Neuronal stem cell (in vitro differentiated cells): Measurements from ENCODE around the gene XYLT1.

Source experiments
- DNase-seq: peaks from one replicate; pipeline ENCODE4 v3.0.0-alpha.2; 2013; ENCODE audit warnings: low spot score
- H2AFZ ChIP-seq: one replicate; pipeline ENCODE4 v1.6.1; 2013; ENCODE audit warnings: mild to moderate bottlenecking, low read length, inconsistent platforms
- H2AK5ac ChIP-seq: 2 replicates; pipeline ENCODE4 v1.6.1; 2013; ENCODE audit warnings: low read depth, mild to moderate bottlenecking, inconsistent platforms, low read length, moderate library complexity, mixed read lengths
- H2BK120ac ChIP-seq: 2 replicates; pipeline ENCODE4 v1.6.1; 2013; ENCODE audit warnings: low read depth, mild to moderate bottlenecking, inconsistent platforms, low read length, moderate library complexity, mixed read lengths
- H2BK12ac ChIP-seq: one replicate; pipeline ENCODE4 v1.6.1; 2013; ENCODE audit warnings: low read length, inconsistent platforms
- H2BK15ac ChIP-seq: 2 replicates; pipeline ENCODE4 v1.6.1; 2013; ENCODE audit warnings: mild to moderate bottlenecking, low read length, inconsistent platforms, mixed read lengths
- H2BK5ac ChIP-seq: one replicate; pipeline ENCODE4 v1.6.1; 2013; ENCODE audit warnings: inconsistent platforms, mild to moderate bottlenecking, low read length, moderate library complexity
- H3K14ac ChIP-seq: one replicate; pipeline ENCODE4 v1.6.1; 2013; ENCODE audit warnings: low read length, inconsistent platforms
- H3K18ac ChIP-seq: 2 replicates; pipeline ENCODE4 v1.6.1; 2013; ENCODE audit warnings: low read length, inconsistent platforms
- H3K23ac ChIP-seq: 2 replicates; pipeline ENCODE4 v1.6.1; 2013; ENCODE audit warnings: low read depth, mild to moderate bottlenecking, mixed read lengths, low read length, inconsistent platforms; ENCODE audit not compliant: poor library complexity
- H3K27ac ChIP-seq: replicated peaks from 3 replicates; pipeline ENCODE4 v1.5.1; 2013; ENCODE audit warnings: low read length, inconsistent platforms
- H3K27me3 ChIP-seq, 3 experiments: 2 replicates each; pipeline ENCODE4 v1.6.1; 2013; ENCODE audit warnings: low read length in 3 of 3, mild to moderate bottlenecking in 2 of 3, inconsistent platforms in 1 of 3, low read depth in 1 of 3, mixed read lengths in 1 of 3, moderate library complexity in 1 of 3; ENCODE audit not compliant: control insufficient read depth in 3 of 3, insufficient read depth in 3 of 3
- H3K36me3 ChIP-seq, 2 donors: replicated peaks in 1 of 2; 2 replicates each; pipeline ENCODE4 v1.6.1; 2013; ENCODE audit warnings: low read length in 2 of 2; ENCODE audit not compliant: control insufficient read depth in 2 of 2, insufficient read depth in 2 of 2
- H3K4ac ChIP-seq: 2 replicates; pipeline ENCODE4 v1.6.1; 2013; ENCODE audit warnings: inconsistent platforms, mild to moderate bottlenecking, low read length, moderate library complexity
- H3K4me1 ChIP-seq, 2 donors: 1 replicate in 1 of 2; 2 replicates in 1 of 2; pipeline ENCODE4 v1.6.1; 2013; ENCODE audit warnings: low read length in 2 of 2, low read depth in 1 of 2; ENCODE audit not compliant: control insufficient read depth in 2 of 2, insufficient read depth in 1 of 2
- H3K4me2 ChIP-seq: one replicate; pipeline ENCODE4 v1.6.1; 2013; ENCODE audit warnings: mild to moderate bottlenecking, low read length, inconsistent platforms; ENCODE audit not compliant: insufficient read depth, poor library complexity, severe bottlenecking
- H3K4me3 ChIP-seq, 2 donors: 2 replicates each; pipeline ENCODE4 v1.5.1; 2013; ENCODE audit warnings: low read length in 2 of 2, mild to moderate bottlenecking in 2 of 2, inconsistent platforms in 1 of 2, moderate library complexity in 1 of 2
- H3K79me1 ChIP-seq: one replicate; pipeline ENCODE4 v1.6.1; 2013; ENCODE audit warnings: low read depth, mild to moderate bottlenecking, inconsistent platforms, low read length, moderate library complexity
- H3K9ac ChIP-seq: one replicate; pipeline ENCODE4 v1.6.1; 2013; ENCODE audit warnings: mild to moderate bottlenecking, low read depth, low read length, inconsistent platforms; ENCODE audit not compliant: poor library complexity
- H3K9me3 ChIP-seq, 2 donors: replicated peaks in 1 of 2; 2 replicates each; pipeline versions ENCODE3 to v1.6.1; 2013; ENCODE audit warnings: low read length in 2 of 2, mild to moderate bottlenecking in 2 of 2, inconsistent platforms in 1 of 2, low read depth in 1 of 2, mixed read lengths in 1 of 2, moderate library complexity in 1 of 2; ENCODE audit not compliant: control insufficient read depth in 2 of 2, insufficient read depth in 1 of 2
- H4K8ac ChIP-seq: one replicate; pipeline ENCODE4 v1.6.1; 2013; ENCODE audit warnings: low read depth, mild to moderate bottlenecking, inconsistent platforms, low read length, moderate library complexity
- H4K91ac ChIP-seq: one replicate; pipeline ENCODE4 v1.6.1; 2013; ENCODE audit warnings: low read length, low read depth, mild to moderate bottlenecking, inconsistent platforms; ENCODE audit not compliant: poor library complexity
- WGBS, 2 donors: extraction: QIAGEN DNeasy Blood & Tissue Kit; methylation state at CpG; one replicate each; pipeline ENCODE4 v1.1.7; 2013; ENCODE audit warnings: missing lambda C conversion rate in 2 of 2, mixed read lengths in 1 of 2; ENCODE audit not compliant: insufficient read length in 2 of 2, insufficient replicate concordance in 1 of 2; ENCODE audit errors: extremely low coverage in 2 of 2; 5-methylcytosine and 5-hydroxymethylcytosine counted together

The XYLT1 gene

DNA sequence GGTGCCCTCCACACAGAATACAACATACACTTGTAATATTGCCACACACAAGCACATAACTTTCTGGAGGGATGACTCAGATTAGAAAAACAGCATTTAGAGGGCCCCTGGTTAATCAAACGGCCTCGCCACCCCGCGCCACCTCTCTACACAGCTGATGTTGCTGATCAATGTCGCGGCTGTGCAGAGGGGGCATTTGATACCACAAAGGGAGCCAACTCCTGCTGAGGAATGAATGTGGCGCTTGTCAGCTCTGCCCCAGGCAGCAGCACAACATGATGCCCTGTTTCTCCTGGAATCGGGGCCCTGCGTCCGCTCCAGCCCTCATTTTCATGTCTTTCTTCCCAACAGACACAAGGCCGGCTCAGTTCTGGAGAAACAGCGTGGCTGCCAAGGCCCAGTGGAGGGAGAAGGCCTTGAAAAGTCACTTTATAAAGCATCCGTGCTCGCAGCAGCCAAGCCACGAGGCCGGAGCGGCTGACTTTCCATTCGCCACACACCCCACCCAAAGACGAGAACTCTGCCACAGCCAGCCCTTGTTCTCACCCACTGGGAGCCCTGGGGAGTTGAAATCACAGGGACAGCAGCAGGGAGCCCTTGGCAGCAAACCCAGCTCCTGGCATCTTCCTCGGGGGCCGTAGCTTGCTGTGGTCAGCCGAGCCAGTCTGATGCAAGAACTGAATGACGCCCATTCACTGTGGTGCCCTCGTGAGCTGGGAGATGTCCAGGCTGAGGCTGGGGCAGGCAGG, 65.6 kb downstream of the XYLT1 start:
- WGBS, 2 donors = no CpG with 5 or more reads among the region's 24 CpGs
- Histone ChIP-seq H4K8ac (no peak overlapping the region), H3K4me3 (peak overlapping the region in 1 of 2 donors; percentile 33), H4K91ac (no peak overlapping the region), H3K4me1 (peaks cover 3 to 11% of the 10 kb centered on the region in 2 donors), H2BK5ac (peak overlapping the region; percentile 48), H2BK15ac (no peak overlapping the region), H3K27ac (no peak overlapping the region), H3K9me3 (peaks cover 2 to 5% of the 10 kb centered on the region in 2 donors), H3K4ac (no peak overlapping the region), H3K23ac (no peak overlapping the region), H2AFZ (peak overlapping the region; percentile 18), H3K79me1 (no peaks in the 10 kb centered on the region), H3K4me2 (no peak overlapping the region), H3K27me3 (no peaks in the 10 kb centered on the region), H3K18ac (peak overlapping the region; percentile 89), H3K36me3 (no peaks in the 10 kb centered on the region), H2AK5ac (peak overlapping the region; percentile 71), H3K9ac (peak overlapping the region; percentile 75), H3K14ac (peak overlapping the region; percentile 65), H2BK120ac (peak overlapping the region; percentile 6), H2BK12ac (no peak overlapping the region)
- no peak for DNase-seq

GRCh38 chr16:17403859-17404545, 66.8 kb downstream of the XYLT1 start:
- Histone ChIP-seq H3K4me2 (no peak overlapping the region), H2BK5ac (no peak overlapping the region), H3K9me3 (peaks cover 2 to 5% of the 10 kb centered on the region in 2 donors), H3K4ac (no peak overlapping the region), H3K18ac (no peak overlapping the region), H4K8ac (no peak overlapping the region), H2BK12ac (no peak overlapping the region), H2BK120ac (no peak overlapping the region), H2AK5ac (no peak overlapping the region), H3K4me1 (peaks cover 3 to 11% of the 10 kb centered on the region in 2 donors), H3K14ac (no peak overlapping the region), H3K27me3 (no peaks in the 10 kb centered on the region), H3K36me3 (no peaks in the 10 kb centered on the region), H2AFZ (no peak overlapping the region), H2BK15ac (no peak overlapping the region), H3K9ac (no peak overlapping the region), H3K23ac (no peak overlapping the region), H3K27ac (no peak overlapping the region), H3K4me3 (no peak overlapping the region), H3K79me1 (no peaks in the 10 kb centered on the region), H4K91ac (no peak overlapping the region)
- no CpG with 5 or more reads among the region's 9 CpGs for WGBS, 2 donors
- no peak for DNase-seq

DNA sequence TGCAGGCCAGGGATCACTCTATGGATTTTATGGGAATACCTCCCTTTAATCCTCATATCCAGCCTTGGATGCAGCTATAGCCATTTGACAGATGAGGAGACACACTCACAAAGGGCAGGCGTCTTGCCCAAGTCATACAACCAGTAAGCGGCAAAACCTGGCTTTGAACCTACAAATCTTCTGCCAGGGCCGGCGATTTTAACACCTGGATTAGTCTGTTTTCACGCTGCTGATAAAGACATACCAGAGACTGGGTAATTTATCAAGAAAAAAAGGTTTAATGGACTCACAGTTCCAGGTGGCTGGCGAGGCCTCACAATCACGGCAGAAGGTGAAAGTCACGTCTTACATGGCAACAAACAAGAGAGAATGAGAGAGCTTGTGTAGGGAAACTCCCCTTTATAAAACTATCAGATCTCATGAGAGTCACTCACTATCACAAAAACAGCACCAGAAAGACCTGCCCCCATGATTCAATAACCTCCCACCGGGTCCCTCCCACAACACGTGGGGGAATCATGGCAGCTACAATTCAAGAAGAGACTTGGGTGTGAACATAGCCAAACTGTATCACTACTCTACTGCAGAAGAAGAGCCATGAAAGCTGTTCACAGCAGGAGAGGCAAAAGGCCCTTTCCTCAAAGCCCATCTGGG, 67.5 kb downstream of the XYLT1 start:
- no peak overlapping the region for H2BK5ac ChIP-seq
- no peaks in the 10 kb centered on the region for H3K79me1 ChIP-seq
- no peak overlapping the region for H3K4ac ChIP-seq
- H2AFZ ChIP-seq = no peak overlapping the region
- H3K27ac ChIP-seq = no peak overlapping the region
- WGBS, 2 donors = no CpG with 5 or more reads among the region's 10 CpGs
- H3K4me1 ChIP-seq = peaks cover 3 to 13% of the 10 kb centered on the region in 2 donors
- H2BK15ac ChIP-seq = no peak overlapping the region
- no peaks in the 10 kb centered on the region for H3K27me3 ChIP-seq
- H3K9ac ChIP-seq = no peak overlapping the region
- no peak overlapping the region for H3K23ac ChIP-seq
- H2BK120ac ChIP-seq = no peak overlapping the region
- no peak for DNase-seq
- H3K36me3 ChIP-seq = no peaks in the 10 kb centered on the region
- H3K18ac ChIP-seq = no peak overlapping the region
- H4K8ac ChIP-seq = no peak overlapping the region
- H2AK5ac ChIP-seq = no peak overlapping the region
- H3K9me3 ChIP-seq = peaks cover 2 to 5% of the 10 kb centered on the region in 2 donors
- H3K4me2 ChIP-seq = no peak overlapping the region
- H3K4me3 ChIP-seq = no peak overlapping the region
- no peak overlapping the region for H4K91ac ChIP-seq
- no peak overlapping the region for H3K14ac ChIP-seq
- H2BK12ac ChIP-seq = no peak overlapping the region

DNA sequence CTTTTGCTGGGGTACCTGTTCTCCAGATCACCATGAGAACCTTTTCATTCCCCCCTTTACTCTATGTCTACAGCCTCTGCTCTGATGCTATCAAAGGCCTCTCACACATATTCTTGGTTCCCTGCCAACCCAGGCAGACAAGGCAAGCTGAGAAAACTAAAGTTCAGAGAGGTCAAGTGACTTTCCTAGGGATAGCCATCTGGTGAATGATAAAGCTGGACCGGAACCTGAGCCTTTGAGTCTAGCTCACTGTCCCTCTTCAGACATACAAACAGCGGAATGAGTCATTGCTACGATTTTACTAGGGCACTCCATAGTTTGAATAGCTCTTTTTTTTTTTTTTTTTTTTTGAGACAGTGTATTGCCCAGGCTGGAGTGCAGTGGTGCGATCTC, 73.3 kb downstream of the XYLT1 start:
- H3K27ac ChIP-seq = no peak overlapping the region
- H3K4me2 ChIP-seq = no peak overlapping the region
- H2BK5ac ChIP-seq = no peak overlapping the region
- no peak overlapping the region for H2BK12ac ChIP-seq
- no peak for DNase-seq
- no peak overlapping the region for H3K4ac ChIP-seq
- no peaks in the 10 kb centered on the region for H3K79me1 ChIP-seq
- no CpG with 5 or more reads among the region's 4 CpGs for WGBS, 2 donors
- H3K14ac ChIP-seq = no peak overlapping the region
- no peaks in the 10 kb centered on the region for H3K9me3 ChIP-seq
- H4K91ac ChIP-seq = no peak overlapping the region
- H3K23ac ChIP-seq = no peak overlapping the region
- H3K36me3 ChIP-seq = no peaks in the 10 kb centered on the region
- no peak overlapping the region for H2AK5ac ChIP-seq
- H3K9ac ChIP-seq = no peak overlapping the region
- peaks cover 0 to 10% of the 10 kb centered on the region in 2 donors for H3K4me1 ChIP-seq
- H4K8ac ChIP-seq = no peak overlapping the region
- H3K27me3 ChIP-seq = no peaks in the 10 kb centered on the region
- no peak overlapping the region for H3K4me3 ChIP-seq
- H2AFZ ChIP-seq = no peak overlapping the region
- no peak overlapping the region for H2BK15ac ChIP-seq
- no peak overlapping the region for H2BK120ac ChIP-seq
- no peak overlapping the region for H3K18ac ChIP-seq
